GM12873 (cell line): ENCODE data around the gene SLC10A7.

Experiments used
- TF ChIP-seq, protein P1 (sequence below): IDR thresholded peaks from 2 replicates; pipeline ENCODE4 v1.5.1; 2012; ENCODE audit warnings: low read depth, mild to moderate bottlenecking, moderate library complexity, low read length, control low read depth; ENCODE audit not compliant: insufficient read depth; ENCODE audit errors: missing control alignments

Gene SLC10A7

DNA sequence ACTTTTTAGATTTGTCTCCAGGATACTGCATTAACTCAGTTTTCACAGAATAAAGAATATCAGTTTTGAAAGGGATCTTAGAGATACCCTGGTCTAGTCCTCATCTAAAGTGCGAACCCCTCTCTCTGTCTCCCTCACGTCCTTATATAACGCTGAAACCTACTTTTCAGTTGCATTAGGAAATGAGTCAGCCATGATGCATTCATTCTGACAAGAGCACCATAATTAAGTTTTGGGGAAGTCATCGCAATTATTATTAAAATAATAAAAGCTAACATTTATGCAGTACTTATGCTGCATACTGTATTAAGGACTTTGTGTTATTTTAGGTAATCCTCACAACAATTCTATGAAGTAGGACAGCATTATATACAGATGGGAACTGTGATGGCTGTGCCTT, 191.3 kb downstream of the SLC10A7 start:
- TF ChIP-seq, protein P1, sequence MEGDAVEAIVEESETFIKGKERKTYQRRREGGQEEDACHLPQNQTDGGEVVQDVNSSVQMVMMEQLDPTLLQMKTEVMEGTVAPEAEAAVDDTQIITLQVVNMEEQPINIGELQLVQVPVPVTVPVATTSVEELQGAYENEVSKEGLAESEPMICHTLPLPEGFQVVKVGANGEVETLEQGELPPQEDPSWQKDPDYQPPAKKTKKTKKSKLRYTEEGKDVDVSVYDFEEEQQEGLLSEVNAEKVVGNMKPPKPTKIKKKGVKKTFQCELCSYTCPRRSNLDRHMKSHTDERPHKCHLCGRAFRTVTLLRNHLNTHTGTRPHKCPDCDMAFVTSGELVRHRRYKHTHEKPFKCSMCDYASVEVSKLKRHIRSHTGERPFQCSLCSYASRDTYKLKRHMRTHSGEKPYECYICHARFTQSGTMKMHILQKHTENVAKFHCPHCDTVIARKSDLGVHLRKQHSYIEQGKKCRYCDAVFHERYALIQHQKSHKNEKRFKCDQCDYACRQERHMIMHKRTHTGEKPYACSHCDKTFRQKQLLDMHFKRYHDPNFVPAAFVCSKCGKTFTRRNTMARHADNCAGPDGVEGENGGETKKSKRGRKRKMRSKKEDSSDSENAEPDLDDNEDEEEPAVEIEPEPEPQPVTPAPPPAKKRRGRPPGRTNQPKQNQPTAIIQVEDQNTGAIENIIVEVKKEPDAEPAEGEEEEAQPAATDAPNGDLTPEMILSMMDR, result no peak

DNA sequence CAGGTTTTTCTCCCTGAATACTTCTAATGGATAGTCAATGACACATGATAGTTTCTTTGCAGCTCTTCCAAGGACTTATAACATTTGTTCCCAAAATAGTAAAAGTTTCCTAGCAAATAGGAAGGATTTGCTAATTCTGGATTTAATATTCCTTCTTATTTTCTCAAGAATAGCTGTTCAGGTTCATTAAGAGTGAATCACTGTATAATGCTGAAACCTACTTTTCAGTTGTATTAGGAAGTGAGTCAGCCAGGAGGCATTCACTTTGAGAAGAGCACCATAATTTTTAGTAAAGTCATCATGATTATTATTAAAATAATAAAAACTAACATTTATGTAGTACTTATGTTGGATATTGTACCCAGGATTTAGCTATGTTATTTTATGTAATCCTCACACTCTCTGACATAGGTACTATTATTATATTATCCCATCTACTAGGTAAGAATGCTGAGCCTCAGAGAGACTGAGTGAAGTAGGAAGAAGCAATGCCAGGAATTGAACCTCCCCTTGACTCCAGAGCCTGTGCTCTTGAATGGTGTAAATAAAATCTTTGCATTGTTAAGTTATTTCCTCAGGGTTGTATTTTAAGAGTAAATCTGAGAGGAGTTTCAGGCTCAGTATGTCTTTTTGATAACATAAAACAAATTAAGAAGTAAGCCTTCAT, 192.6 kb downstream of the SLC10A7 start:
- TF ChIP-seq, protein P1, result no peak

DNA sequence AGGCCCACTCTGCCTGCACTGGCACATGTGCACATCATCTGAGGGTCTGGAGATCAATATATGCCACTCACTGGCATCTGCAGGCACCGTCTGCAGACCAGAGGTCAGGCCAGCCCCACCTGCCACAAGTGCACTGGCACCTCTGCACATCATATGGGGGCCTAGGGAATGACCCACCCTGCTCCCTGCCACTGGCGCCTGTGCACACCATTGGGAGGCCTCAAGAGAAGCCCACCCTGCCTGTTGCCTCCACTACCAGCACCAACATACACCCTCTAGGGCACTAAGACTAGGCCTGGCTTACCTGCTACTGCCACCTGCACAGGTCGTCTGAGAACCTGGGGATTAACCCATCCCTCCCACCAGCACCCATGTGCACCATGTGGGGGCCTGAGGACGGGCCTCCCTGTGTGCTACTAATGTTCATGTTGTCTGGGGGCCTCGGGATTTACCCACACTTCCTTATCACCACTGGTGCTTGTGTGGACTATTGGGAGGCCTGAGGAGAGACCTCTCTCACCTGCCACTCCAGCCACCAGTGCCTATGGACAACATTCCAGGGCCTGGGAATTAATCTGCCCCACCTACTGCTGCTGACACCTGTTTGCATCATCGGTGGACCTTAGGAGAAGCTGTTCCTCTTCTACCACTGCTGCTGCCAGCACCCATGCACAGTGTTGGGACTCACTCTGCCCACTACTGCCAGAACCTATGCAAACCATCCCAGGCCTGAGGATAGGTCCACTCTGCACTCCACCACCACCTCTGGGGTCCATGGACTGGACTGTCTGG, 193.7 kb downstream of the SLC10A7 start:
- TF ChIP-seq, protein P1, result no peak

DNA sequence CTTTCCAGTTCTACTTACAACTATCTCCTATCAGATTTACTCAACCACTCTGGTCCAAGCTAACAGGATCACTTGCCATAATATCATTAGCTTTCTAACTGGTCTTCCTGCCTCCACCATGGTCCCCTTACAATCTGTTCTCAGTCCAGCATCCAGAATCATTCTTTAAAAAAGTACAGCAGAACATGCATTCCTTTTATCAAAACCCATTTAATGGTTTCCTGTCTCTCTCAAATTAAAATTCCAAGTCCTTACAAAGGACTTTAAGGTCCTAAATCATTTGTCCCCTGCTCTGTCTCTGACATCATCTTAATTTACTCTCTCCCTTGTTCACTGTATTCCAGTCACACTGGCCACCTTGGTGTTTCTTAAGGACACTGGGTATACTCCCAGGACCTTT, 202.8 kb downstream of the SLC10A7 start:
- TF ChIP-seq, protein P1, result no peak

DNA sequence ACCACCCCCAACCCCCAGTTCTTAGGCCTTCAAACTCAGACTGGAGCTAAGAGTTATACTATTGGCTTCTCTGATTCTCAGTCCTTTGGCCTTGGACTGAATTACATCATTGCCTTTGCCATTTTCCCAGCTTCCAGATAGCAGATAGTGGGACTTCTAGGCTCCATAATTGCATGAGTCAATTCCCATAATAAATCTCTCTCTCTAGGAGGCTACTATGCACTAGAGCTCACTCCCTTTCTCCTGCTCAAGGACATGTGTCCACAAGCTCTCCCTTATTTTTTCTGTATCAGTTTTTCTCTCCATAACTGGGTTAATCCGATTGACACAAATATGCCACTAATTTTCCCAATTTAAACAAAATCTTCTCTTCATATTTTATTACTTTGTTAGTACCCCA, 204.0 kb downstream of the SLC10A7 start:
- TF ChIP-seq, protein P1, result no peak

DNA sequence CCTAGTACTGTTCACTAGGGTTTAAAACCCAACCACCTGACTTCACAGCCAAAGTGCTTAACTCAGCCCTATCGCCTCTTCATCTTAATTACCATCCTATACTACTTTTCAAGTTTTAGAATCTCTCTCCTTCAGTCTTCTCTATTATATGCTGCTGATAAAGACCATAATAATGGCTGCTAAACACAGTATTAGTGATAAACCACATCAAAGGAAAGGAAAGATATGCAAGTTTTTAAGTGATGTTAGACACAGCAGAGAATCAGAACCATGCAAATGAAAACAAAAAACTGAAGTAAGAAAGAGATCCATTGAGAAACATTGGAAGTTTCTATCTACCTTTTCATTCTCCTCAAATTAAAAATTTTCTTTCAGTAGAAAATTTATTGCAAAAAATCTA, 206.6 kb downstream of the SLC10A7 start:
- TF ChIP-seq, protein P1, result no peak

DNA sequence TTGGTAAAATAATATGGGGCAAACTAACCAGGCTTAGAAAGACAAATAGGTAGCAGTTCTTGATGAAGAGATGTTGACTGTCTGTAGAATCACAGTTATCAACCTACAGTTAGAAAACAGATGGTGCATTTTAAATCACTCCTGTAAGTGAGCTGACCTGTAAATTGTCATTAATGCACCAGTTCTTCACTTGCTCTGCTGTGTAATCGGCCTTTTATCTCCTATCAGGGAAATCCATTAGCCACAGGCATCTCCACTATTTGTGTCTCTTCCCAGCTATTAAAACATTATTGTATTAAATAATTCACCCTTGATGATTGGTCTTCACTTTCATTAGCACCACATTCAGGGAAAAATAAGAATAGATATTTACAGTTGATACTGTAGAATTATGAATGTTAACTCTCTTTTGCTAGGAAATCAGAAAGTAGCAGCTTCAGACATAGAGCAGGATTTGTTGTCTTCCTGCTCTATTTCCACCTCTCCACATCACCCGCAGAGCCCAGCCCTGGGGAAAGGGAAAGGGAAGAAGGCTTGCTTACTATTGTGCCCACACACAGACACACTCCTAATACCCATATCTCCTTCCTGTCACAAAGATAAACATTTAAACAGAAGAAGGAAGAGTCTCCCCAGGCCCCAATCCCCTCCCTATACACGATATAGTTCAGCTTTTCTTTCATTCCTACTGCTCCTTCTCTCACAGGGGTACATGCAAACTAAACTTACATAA, 210.3 kb downstream of the SLC10A7 start:
- TF ChIP-seq, protein P1, result no peak
